Keratinocyte (primary cell): ENCODE results near the gene ABI3BP. TPM values are rescaled to one million over a fixed set of nuclear protein-coding genes. Genes with fewer than 3 reads are reported as not detected.

Experiments used
- DNase-seq: peaks from one replicate; pipeline ENCODE4 v3.0.0-alpha.2; 2011; ENCODE audit warnings: low read depth, missing footprints, low spot score
- FAIRE-seq: peaks from 2 replicates; lab custom pipeline; 2011; peaks lifted over from hg19 to GRCh38; lab: Jason Lieb, UNC
- H2AFZ ChIP-seq: 2 replicates; pipeline ENCODE4 v1.6.0; 2012; ENCODE audit warnings: low read length, control low read depth, inconsistent platforms; ENCODE audit not compliant: control insufficient read depth
- H3K27ac ChIP-seq: 2 replicates; pipeline ENCODE4 v1.5.1; 2011; ENCODE audit warnings: low read length; ENCODE audit not compliant: control insufficient read depth, insufficient read depth
- H3K27me3 ChIP-seq: 3 replicates; pipeline ENCODE4 v1.6.0; 2011; ENCODE audit warnings: low read length; ENCODE audit not compliant: control insufficient read depth, insufficient read depth; ENCODE audit errors: extremely low read depth
- H3K36me3 ChIP-seq, 2 experiments: 2 replicates in 1 of 2; 3 replicates in 1 of 2; pipeline ENCODE4 v1.5.1; 2011; ENCODE audit warnings: low read length in 2 of 2, mild to moderate bottlenecking in 1 of 2; ENCODE audit not compliant: control insufficient read depth in 2 of 2, insufficient read depth in 2 of 2; ENCODE audit errors: extremely low read depth in 1 of 2
- H3K4me1 ChIP-seq: 3 replicates; pipeline ENCODE4 v1.5.1; 2011; ENCODE audit warnings: low read length; ENCODE audit not compliant: control insufficient read depth, insufficient read depth; ENCODE audit errors: extremely low read depth
- H3K4me2 ChIP-seq: 3 replicates; pipeline ENCODE4 v1.6.0; 2011; ENCODE audit warnings: low read depth, low read length; ENCODE audit not compliant: control insufficient read depth, insufficient read depth; ENCODE audit errors: extremely low read depth
- H3K4me3 ChIP-seq, 3 experiments: fragments of 200-600 bp in 1 of 3; sonication (generic) in 1 of 3; 2 replicates in 2 of 3; 3 replicates in 1 of 3; pipeline ENCODE4 v1.5.1; 2011 to 2016; ENCODE audit warnings: low read length in 3 of 3, mild to moderate bottlenecking in 3 of 3, control low read depth in 2 of 3, inconsistent platforms in 1 of 3, low read depth in 1 of 3, mixed read lengths in 1 of 3, mixed run types in 1 of 3, moderate library complexity in 1 of 3; ENCODE audit not compliant: control insufficient read depth in 2 of 3, insufficient read depth in 2 of 3; ENCODE audit errors: extremely low read depth in 1 of 3
- H3K79me2 ChIP-seq: 2 replicates; pipeline ENCODE4 v1.6.0; 2012; ENCODE audit warnings: low read length; ENCODE audit not compliant: control insufficient read depth, insufficient read depth
- H3K9ac ChIP-seq: 3 replicates; pipeline ENCODE4 v1.6.0; 2011; ENCODE audit warnings: low read length; ENCODE audit not compliant: control insufficient read depth, insufficient read depth; ENCODE audit errors: extremely low read depth
- H3K9me1 ChIP-seq: 3 replicates; pipeline ENCODE4 v1.6.0; 2011; ENCODE audit warnings: low read length; ENCODE audit not compliant: control insufficient read depth, insufficient read depth; ENCODE audit errors: extremely low read depth
- H3K9me3 ChIP-seq: 2 replicates; pipeline ENCODE4 v1.5.1; 2012; ENCODE audit warnings: low read depth, low read length; ENCODE audit not compliant: control insufficient read depth
- H4K20me1 ChIP-seq: 3 replicates; pipeline ENCODE4 v1.6.0; 2011; ENCODE audit warnings: low read length; ENCODE audit not compliant: control insufficient read depth, insufficient read depth; ENCODE audit errors: extremely low read depth
- EZH2 ChIP-seq: IDR thresholded peaks from one replicate; pipeline ENCODE4 v1.6.1; 2012; ENCODE audit warnings: inconsistent platforms, mild to moderate bottlenecking, low read length, moderate library complexity
- dilution Hi-C: fragments of 300-500 bp; cut with MboI; formaldehyde crosslinking; loops from one replicate; pipeline ENCODE4 v1.7.0; 2020; ENCODE audit warnings: low sequenced_read_pairs; ENCODE audit not compliant: extremely low pct_ligation_motif_present
- polyA plus RNA-seq, 5 experiments: library from polyadenylated mRNA; depleted of rRNA in 3 of 5; stranded (reverse) in 3 of 5; stranded (forward) in 1 of 5; unstranded in 1 of 5; fragments of >200 nt; gene quantifications; 1 replicate in 1 of 5; 2 replicates in 3 of 5; 3 replicates in 1 of 5; pipeline versions ENCODE4 v1.2.1 to v1.2.3, GENCODE V29; 2011 to 2012; ENCODE audit warnings: missing spikeins in 2 of 5, low read depth in 1 of 5, low replicate concordance in 1 of 5
- TF ChIP-seq, protein P1 (sequence below), 3 experiments: IDR thresholded peaks in 1 of 3; conservative IDR thresholded peaks in 1 of 3; optimal IDR thresholded peaks in 1 of 3; 2 replicates in 2 of 3; 3 replicates in 1 of 3; pipeline versions ENCODE3 to v1.5.1; 2011; ENCODE audit warnings: low read length in 3 of 3, mild to moderate bottlenecking in 3 of 3, moderate library complexity in 2 of 3, control low read depth in 1 of 3, inconsistent platforms in 1 of 3; ENCODE audit not compliant: insufficient read depth in 2 of 3; ENCODE audit errors: extremely low read depth in 1 of 3

Gene ABI3BP
- polyA plus RNA-seq, 1 donor (not counting 4 experiments of a cell fraction or from before 2014, with no cell fraction given) = 0.59 TPM

DNA sequence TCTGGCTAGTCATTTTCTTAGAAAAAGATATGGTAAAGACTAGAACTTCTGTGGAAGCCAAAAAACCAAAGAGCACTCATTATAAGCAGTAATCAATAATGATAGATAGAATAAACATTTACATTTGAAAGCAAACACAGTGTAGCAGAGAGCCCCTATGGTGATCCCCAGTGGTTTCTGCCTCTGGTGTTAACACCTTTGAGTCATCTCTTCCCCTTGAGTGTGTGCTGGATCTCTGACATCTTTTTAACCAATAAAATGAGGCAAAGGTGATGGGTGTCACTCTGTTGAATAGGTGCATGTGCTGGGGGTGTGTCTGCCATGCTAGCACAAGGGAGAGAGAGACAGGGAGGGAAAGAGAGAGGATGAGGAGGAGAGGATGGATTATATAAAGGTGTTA lies 162.3 kb downstream of the ABI3BP start:
- H3K9me1 ChIP-seq = no peaks in the 10 kb centered on the region
- TF ChIP-seq, protein P1, sequence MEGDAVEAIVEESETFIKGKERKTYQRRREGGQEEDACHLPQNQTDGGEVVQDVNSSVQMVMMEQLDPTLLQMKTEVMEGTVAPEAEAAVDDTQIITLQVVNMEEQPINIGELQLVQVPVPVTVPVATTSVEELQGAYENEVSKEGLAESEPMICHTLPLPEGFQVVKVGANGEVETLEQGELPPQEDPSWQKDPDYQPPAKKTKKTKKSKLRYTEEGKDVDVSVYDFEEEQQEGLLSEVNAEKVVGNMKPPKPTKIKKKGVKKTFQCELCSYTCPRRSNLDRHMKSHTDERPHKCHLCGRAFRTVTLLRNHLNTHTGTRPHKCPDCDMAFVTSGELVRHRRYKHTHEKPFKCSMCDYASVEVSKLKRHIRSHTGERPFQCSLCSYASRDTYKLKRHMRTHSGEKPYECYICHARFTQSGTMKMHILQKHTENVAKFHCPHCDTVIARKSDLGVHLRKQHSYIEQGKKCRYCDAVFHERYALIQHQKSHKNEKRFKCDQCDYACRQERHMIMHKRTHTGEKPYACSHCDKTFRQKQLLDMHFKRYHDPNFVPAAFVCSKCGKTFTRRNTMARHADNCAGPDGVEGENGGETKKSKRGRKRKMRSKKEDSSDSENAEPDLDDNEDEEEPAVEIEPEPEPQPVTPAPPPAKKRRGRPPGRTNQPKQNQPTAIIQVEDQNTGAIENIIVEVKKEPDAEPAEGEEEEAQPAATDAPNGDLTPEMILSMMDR (optimal IDR thresholded peaks at IDR 0.05 in 1 of 3, IDR thresholded peaks at IDR 0.05 in 1 of 3, conservative IDR thresholded peaks at IDR 0.05 in 1 of 3; ENCODE audit: extremely low read depth in 1 of 3, insufficient read depth in 2 of 3, low read length in 3 of 3) = no peak
- no peak for TF ChIP-seq EZH2
- H3K4me3 ChIP-seq = no peak overlapping the region
- FAIRE-seq (no peak), DNase-seq (no peak)
- H4K20me1 ChIP-seq = no peaks in the 10 kb centered on the region
- no peaks in the 10 kb centered on the region for H3K27me3 ChIP-seq
- dilution Hi-C loops = no loop called here
- H3K9me3 ChIP-seq = no peaks in the 10 kb centered on the region
- no peak overlapping the region for H2AFZ ChIP-seq
- no peak overlapping the region for H3K4me2 ChIP-seq
- no peaks in the 10 kb centered on the region for H3K79me2 ChIP-seq
- no peaks in the 10 kb centered on the region for H3K4me1 ChIP-seq
- H3K27ac ChIP-seq = no peak overlapping the region
- H3K9ac ChIP-seq = no peak overlapping the region
- H3K36me3 ChIP-seq = no peaks in the 10 kb centered on the region

DNA sequence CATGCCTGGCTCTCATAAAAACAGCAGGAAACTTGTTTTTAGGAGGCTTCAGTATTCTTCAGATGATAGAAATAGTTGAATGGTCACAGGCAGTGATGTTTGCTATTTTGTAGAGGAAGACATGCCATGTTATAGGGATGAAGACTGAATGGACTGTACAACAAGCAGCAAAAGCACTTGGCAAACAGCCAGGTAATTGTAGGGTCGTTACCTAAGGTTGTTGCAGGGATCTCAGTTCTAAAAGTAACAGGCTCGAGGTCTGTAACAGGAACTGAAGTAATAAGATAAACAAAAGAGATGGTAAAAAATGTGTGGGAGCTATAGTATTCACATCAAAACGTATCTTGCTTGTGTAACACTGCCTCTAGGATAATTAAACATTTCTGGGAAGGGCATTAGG lies 167.6 kb downstream of the ABI3BP start:
- no peak overlapping the region for H3K9ac ChIP-seq
- no peaks in the 10 kb centered on the region for H3K27me3 ChIP-seq
- no peak overlapping the region for H3K4me3 ChIP-seq
- H3K79me2 ChIP-seq = no peaks in the 10 kb centered on the region
- H3K9me1 ChIP-seq = no peaks in the 10 kb centered on the region
- H3K9me3 ChIP-seq = no peaks in the 10 kb centered on the region
- no peaks in the 10 kb centered on the region for H3K36me3 ChIP-seq
- no peak overlapping the region for H2AFZ ChIP-seq
- dilution Hi-C loops = no loop called here
- H3K27ac ChIP-seq = no peak overlapping the region
- H4K20me1 ChIP-seq = no peaks in the 10 kb centered on the region
- no peak for DNase-seq
- no peak for TF ChIP-seq EZH2
- TF ChIP-seq, protein P1 (optimal IDR thresholded peaks at IDR 0.05 in 1 of 3, IDR thresholded peaks at IDR 0.05 in 1 of 3, conservative IDR thresholded peaks at IDR 0.05 in 1 of 3; ENCODE audit: extremely low read depth in 1 of 3, insufficient read depth in 2 of 3, low read length in 3 of 3) = no peak
- no peak overlapping the region for H3K4me2 ChIP-seq
- no peak for FAIRE-seq
- H3K4me1 ChIP-seq = no peaks in the 10 kb centered on the region
